Measurements from ENCODE around the gene PDSS2. TPM values are rescaled to one million over a fixed set of nuclear protein-coding genes. Genes with fewer than 3 reads are reported as not detected.
A peak's percentile ranks its signal among the peaks of the same experiment; 100 is the strongest.

The PDSS2 gene
- total and polyA plus RNA-seq, 9 of the 15 experiments (the other 6 are each of a cell fraction or from before 2014, with no cell fraction given), result 5.8 to 21.1 (median 12.0) TPM

DNA sequence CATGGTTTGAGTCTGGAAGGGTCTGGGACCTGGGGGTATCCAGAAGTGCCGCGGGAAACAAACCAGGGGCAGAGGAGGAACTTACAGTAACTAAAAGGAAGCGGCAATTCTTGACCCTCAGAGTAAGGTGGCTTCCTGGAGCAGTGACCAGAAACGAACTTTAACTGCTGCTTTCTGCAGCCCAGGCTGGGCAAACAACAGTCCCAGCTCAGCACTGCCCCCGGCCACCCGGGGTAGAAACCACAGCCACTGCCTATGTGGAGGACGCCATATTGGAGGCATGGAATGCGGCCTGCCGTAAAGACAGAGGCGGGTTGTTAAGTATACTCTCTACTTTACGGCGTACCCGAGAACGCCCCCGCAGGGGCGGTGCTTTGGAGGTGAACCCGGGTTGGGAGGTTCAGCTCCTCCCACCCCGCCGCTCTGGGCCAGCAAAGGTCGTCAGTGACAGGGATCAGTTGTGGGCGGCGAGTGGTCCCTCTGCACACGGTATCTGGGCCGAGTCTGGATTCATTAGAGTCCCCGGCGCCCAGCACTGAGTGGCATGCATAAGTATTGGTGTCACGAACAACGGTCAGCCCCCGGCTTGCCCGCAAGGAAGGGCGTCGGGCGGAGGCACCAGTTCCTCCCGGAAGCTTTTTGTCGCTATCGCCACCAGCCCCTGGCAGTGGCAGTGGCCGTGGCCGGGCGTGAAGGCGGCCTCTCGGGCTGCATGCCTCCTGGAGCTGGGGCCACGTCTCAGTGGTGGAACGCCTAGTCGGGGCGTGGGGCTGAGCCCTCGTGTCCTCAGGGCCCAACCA is at the start of gene PDSS2 (continued):
- TF ChIP-seq MGA (IDR thresholded peaks at IDR 0.05) (peak; percentile 92), ZFP1 (CRISPR knock-in tag; IDR thresholded peaks at IDR 0.05) (no peak), ZNF263 (CRISPR knock-in tag; IDR thresholded peaks at IDR 0.05; ENCODE audit: borderline replicate concordance) (peak; percentile 36; the same call in 1 of the 2 replicates), PML (IDR thresholded peaks at IDR 0.05; ENCODE audit: low read length) (peak; percentile 65), SMAD1 (IDR thresholded peaks at IDR 0.05; ENCODE audit: low read depth, low read length, partially characterized antibody) (peak; percentile 27), CHD2 (IDR thresholded peaks at IDR 0.05; ENCODE audit: low read depth, low read length) (no peak), AFF4 (CRISPR knock-in tag; IDR thresholded peaks at IDR 0.05) (peak; percentile 47), ZNF3 (CRISPR knock-in tag; IDR thresholded peaks at IDR 0.05) (no peak)
- TF ChIP-seq, protein P1, sequence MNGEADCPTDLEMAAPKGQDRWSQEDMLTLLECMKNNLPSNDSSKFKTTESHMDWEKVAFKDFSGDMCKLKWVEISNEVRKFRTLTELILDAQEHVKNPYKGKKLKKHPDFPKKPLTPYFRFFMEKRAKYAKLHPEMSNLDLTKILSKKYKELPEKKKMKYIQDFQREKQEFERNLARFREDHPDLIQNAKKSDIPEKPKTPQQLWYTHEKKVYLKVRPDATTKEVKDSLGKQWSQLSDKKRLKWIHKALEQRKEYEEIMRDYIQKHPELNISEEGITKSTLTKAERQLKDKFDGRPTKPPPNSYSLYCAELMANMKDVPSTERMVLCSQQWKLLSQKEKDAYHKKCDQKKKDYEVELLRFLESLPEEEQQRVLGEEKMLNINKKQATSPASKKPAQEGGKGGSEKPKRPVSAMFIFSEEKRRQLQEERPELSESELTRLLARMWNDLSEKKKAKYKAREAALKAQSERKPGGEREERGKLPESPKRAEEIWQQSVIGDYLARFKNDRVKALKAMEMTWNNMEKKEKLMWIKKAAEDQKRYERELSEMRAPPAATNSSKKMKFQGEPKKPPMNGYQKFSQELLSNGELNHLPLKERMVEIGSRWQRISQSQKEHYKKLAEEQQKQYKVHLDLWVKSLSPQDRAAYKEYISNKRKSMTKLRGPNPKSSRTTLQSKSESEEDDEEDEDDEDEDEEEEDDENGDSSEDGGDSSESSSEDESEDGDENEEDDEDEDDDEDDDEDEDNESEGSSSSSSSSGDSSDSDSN (IDR thresholded peaks at IDR 0.05; ENCODE audit: borderline replicate concordance in 1 of 2, low read depth in 2 of 2, low read length in 2 of 2), result peak; percentile 65 to 69; a peak in 2 of 4 replicates
